DND-41 (cell line): Measurements from ENCODE around the gene GPHN.

Experiments used
- ATAC-seq: fragments of 200-7000 bp; cut with Tn5 transposase; 3 replicates; pipeline ENCODE4 v1.9.1; 2021; ENCODE audit warnings: low read depth; ENCODE audit not compliant: insufficient read depth
- DNase-seq: peaks from one replicate; pipeline ENCODE4 v3.0.0-alpha.2; 2020
- H2AFZ ChIP-seq: 2 replicates; pipeline ENCODE4 v1.6.0; 2012; ENCODE audit warnings: low read depth, low read length
- H3K27ac ChIP-seq: 2 replicates; pipeline ENCODE4 v1.5.1; 2012; ENCODE audit warnings: low read length, inconsistent platforms
- H3K27me3 ChIP-seq: fragments of 200-600 bp; sonication (generic); 2 replicates; pipeline ENCODE4 v1.6.0; 2012; ENCODE audit warnings: low read length, mild to moderate bottlenecking, inconsistent platforms; ENCODE audit not compliant: insufficient read depth, poor library complexity
- H3K36me3 ChIP-seq: 2 replicates; pipeline ENCODE4 v1.5.1; 2012; ENCODE audit warnings: low read length, inconsistent platforms; ENCODE audit not compliant: insufficient read depth
- H3K4me1 ChIP-seq: 2 replicates; pipeline ENCODE4 v1.5.1; 2012; ENCODE audit warnings: mild to moderate bottlenecking, low read length; ENCODE audit not compliant: insufficient read depth
- H3K4me2 ChIP-seq: 2 replicates; pipeline ENCODE4 v1.6.0; 2012; ENCODE audit warnings: mild to moderate bottlenecking, moderate library complexity, low read length, inconsistent platforms; ENCODE audit not compliant: insufficient read depth
- H3K4me3 ChIP-seq, 2 experiments: fragments of 200-600 bp in 1 of 2; shearing (Covaris generic) in 1 of 2; 2 replicates each; pipeline ENCODE4 v1.5.1; 2012 to 2016; ENCODE audit warnings: inconsistent platforms in 2 of 2, low read length in 2 of 2, mild to moderate bottlenecking in 2 of 2, low read depth in 1 of 2, moderate library complexity in 1 of 2
- H3K79me2 ChIP-seq: 2 replicates; pipeline ENCODE4 v1.6.0; 2012; ENCODE audit warnings: low read length, inconsistent platforms; ENCODE audit not compliant: insufficient read depth
- H3K9ac ChIP-seq: 2 replicates; pipeline ENCODE4 v1.6.0; 2012; ENCODE audit warnings: low read depth, mild to moderate bottlenecking, inconsistent platforms, low read length, moderate library complexity
- H3K9me3 ChIP-seq: 2 replicates; pipeline ENCODE4 v1.5.1; 2012; ENCODE audit warnings: low read length, moderate library complexity, mild to moderate bottlenecking, inconsistent platforms; ENCODE audit not compliant: insufficient read depth, severe bottlenecking
- H4K20me1 ChIP-seq: 2 replicates; pipeline ENCODE4 v1.6.0; 2012; ENCODE audit warnings: low read length; ENCODE audit not compliant: insufficient read depth
- CTCF ChIP-seq: IDR thresholded peaks from 2 replicates; pipeline ENCODE4 v1.5.1; 2012; ENCODE audit warnings: borderline replicate concordance, low read length, moderate library complexity, mild to moderate bottlenecking; ENCODE audit not compliant: poor library complexity, severe bottlenecking; ENCODE audit errors: extremely low read depth
- EZH2 ChIP-seq: IDR thresholded peaks from 3 replicates; pipeline ENCODE4 v1.6.1; 2012; ENCODE audit warnings: borderline replicate concordance, low read depth, mild to moderate bottlenecking, moderate library complexity, low read length, inconsistent platforms; ENCODE audit not compliant: severe bottlenecking

GPHN gene

GRCh38 chr14:66900719-66901118 lies 392.8 kb downstream of the GPHN start:
- ATAC-seq (no peak), DNase-seq (no peak)
- Histone ChIP-seq H3K9me3 (peaks cover 15% of the 10 kb centered on the region), H3K4me3 (no peak overlapping the region), H3K36me3 (no peaks in the 10 kb centered on the region), H3K79me2 (no peaks in the 10 kb centered on the region), H4K20me1 (no peaks in the 10 kb centered on the region), H3K9ac (no peak overlapping the region), H3K27ac (no peak overlapping the region), H3K4me2 (no peak overlapping the region), H3K27me3 (no peaks in the 10 kb centered on the region), H3K4me1 (no peaks in the 10 kb centered on the region), H2AFZ (no peak overlapping the region)
- TF ChIP-seq CTCF = no peak
- no peak for TF ChIP-seq EZH2

- no peaks in the 10 kb centered on the region for H4K20me1 ChIP-seq
- H3K9me3 ChIP-seq = no peaks in the 10 kb centered on the region
- TF ChIP-seq CTCF = no peak
- no peak for TF ChIP-seq EZH2
- H3K27ac ChIP-seq = no peak overlapping the region
- H2AFZ ChIP-seq = no peak overlapping the region
- no peak overlapping the region for H3K4me2 ChIP-seq
- H3K36me3 ChIP-seq = no peaks in the 10 kb centered on the region
- no peak overlapping the region for H3K4me3 ChIP-seq
- DNase-seq (no peak), ATAC-seq (no peak)
- H3K79me2 ChIP-seq = no peaks in the 10 kb centered on the region
- H3K27me3 ChIP-seq = no peaks in the 10 kb centered on the region
- no peak overlapping the region for H3K9ac ChIP-seq
- no peaks in the 10 kb centered on the region for H3K4me1 ChIP-seq
Measured at GRCh38 chr14:66910311-66910840, 402.4 kb downstream of the GPHN start.

- TF ChIP-seq EZH2 = no peak
- TF ChIP-seq CTCF = no peak
- Histone ChIP-seq H3K4me1 (no peaks in the 10 kb centered on the region), H3K4me2 (no peak overlapping the region), H4K20me1 (no peaks in the 10 kb centered on the region), H3K27ac (no peak overlapping the region), H3K36me3 (peaks cover 10% of the 10 kb centered on the region; the same call in 1 of the 2 replicates), H3K9ac (no peak overlapping the region), H3K79me2 (no peaks in the 10 kb centered on the region), H2AFZ (no peak overlapping the region), H3K4me3 (no peak overlapping the region), H3K27me3 (no peaks in the 10 kb centered on the region), H3K9me3 (no peaks in the 10 kb centered on the region)
- DNase-seq (no peak), ATAC-seq (no peak)
Measured at GRCh38 chr14:66916421-66916820, 408.5 kb downstream of the GPHN start.

- Histone ChIP-seq H3K4me3 (no peak overlapping the region), H3K36me3 (peaks cover 17% of the 10 kb centered on the region; the same call in 1 of the 2 replicates), H3K9me3 (no peaks in the 10 kb centered on the region), H3K27me3 (no peaks in the 10 kb centered on the region), H3K27ac (no peak overlapping the region), H3K79me2 (no peaks in the 10 kb centered on the region), H2AFZ (no peak overlapping the region), H3K9ac (no peak overlapping the region), H3K4me1 (no peaks in the 10 kb centered on the region), H4K20me1 (no peaks in the 10 kb centered on the region), H3K4me2 (no peak overlapping the region)
- DNase-seq = no peak
- TF ChIP-seq EZH2 (no peak), CTCF (no peak)
- no peak for ATAC-seq
Measured at GRCh38 chr14:66918527-66918926, 410.6 kb downstream of the GPHN start.
